Coronary artery (tissue), 2 donors: ENCODE data around the gene EIF4E1B.

Experiments used
- DNase-seq: peaks from one replicate; pipeline ENCODE4 v3.0.0-alpha.2; 2017; ENCODE audit warnings: low spot score
- H3K27ac ChIP-seq, 2 donors: fragments of 200-600 bp; sonication (generic); one replicate each; pipeline ENCODE4 v1.5.1; 2016 to 2019
- H3K4me3 ChIP-seq: fragments of 200-600 bp; sonication (generic); 2 replicates; pipeline ENCODE4 v1.5.1; 2016; ENCODE audit warnings: mild to moderate bottlenecking, moderate library complexity
- CTCF ChIP-seq: fragments of 200-600 bp; sonication (generic); IDR thresholded peaks from one replicate; pipeline ENCODE4 v1.5.1; 2019; ENCODE audit warnings: antibody characterized with exemption

The EIF4E1B gene

GRCh38 chr5:176620333-176620981 lies 10.0 kb upstream of the EIF4E1B start:
- peak overlapping the region; percentile 52 for H3K4me3 ChIP-seq
- no peak for DNase-seq
- H3K27ac ChIP-seq, result no peak overlapping the region

DNA sequence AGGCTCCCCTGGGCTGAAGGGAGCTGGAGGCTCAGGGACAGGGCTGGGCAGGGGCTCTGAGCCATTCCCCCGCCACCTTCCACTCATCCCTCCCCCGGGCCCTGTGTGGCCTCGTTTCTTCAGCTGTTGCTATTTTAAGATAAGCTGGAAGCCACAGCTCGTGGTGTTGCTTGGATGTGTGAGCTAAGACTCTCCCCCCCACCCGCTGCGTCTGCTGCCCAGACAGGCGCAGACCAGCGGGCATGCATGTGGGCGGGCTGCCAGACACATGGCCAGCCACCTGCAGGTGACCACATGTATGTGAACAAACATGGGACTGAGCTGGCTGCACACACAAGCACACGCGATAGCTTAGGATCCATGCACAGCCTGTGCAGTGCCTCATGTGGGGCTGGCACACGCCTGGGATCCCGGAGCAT lies 8.8 kb upstream of the EIF4E1B start:
- no peak for TF ChIP-seq CTCF
- Histone ChIP-seq H3K4me3 (no peak overlapping the region), H3K27ac (no peak overlapping the region)
- DNase-seq, result no peak

More at GRCh38 chr5:176620333-176620981, 10.0 kb upstream of the EIF4E1B start:
- no peak for TF ChIP-seq CTCF

DNA sequence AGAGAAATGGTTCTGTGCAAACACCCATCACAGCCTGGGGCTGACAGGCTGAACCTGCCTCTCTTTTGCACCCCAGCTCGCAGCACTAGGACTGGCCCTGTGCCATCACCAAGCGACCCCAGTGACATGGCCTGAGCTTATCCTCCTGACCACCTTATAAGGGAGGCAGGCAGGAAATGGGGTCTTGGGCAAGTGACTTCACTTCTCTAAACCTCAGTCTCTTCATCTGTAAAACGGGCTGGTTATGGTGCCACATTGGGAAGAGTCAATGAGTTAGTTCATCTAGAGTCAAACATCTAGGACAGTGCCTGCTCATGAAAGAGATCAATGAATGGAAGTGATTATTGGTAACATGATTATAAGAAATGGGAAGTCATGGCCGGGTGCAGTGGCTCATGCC lies 6.3 kb upstream of the EIF4E1B start:
- Histone ChIP-seq H3K4me3 (no peak overlapping the region), H3K27ac (no peak overlapping the region)
- no peak for DNase-seq
- no peak for TF ChIP-seq CTCF

GRCh38 chr5:176624938-176625337 lies 5.5 kb upstream of the EIF4E1B start:
- Histone ChIP-seq H3K27ac (no peak overlapping the region), H3K4me3 (no peak overlapping the region)
- DNase-seq, result no peak
- TF ChIP-seq CTCF, result no peak

DNA sequence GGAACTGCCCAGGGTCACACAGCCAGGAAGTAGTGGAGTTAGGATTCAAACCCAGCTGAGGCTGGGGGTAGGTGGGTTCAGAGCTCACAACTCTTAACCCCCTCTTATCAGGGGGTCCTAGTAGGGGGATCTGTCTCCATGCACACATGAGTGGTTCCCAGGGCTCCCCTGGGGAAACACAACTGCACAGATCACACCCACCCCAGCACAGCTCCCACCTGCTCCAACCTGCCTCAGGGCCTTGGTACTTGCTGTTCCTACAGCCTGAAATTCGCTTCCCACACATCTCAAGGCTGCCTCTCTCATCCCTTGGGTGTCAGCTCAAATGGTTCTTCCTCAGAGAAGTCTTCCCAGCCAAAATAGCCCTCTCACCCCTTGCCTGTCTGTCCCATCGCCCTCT lies 5.0 kb upstream of the EIF4E1B start:
- Histone ChIP-seq H3K27ac (no peak overlapping the region), H3K4me3 (no peak overlapping the region)
- no peak for DNase-seq
- TF ChIP-seq CTCF, result no peak

DNA sequence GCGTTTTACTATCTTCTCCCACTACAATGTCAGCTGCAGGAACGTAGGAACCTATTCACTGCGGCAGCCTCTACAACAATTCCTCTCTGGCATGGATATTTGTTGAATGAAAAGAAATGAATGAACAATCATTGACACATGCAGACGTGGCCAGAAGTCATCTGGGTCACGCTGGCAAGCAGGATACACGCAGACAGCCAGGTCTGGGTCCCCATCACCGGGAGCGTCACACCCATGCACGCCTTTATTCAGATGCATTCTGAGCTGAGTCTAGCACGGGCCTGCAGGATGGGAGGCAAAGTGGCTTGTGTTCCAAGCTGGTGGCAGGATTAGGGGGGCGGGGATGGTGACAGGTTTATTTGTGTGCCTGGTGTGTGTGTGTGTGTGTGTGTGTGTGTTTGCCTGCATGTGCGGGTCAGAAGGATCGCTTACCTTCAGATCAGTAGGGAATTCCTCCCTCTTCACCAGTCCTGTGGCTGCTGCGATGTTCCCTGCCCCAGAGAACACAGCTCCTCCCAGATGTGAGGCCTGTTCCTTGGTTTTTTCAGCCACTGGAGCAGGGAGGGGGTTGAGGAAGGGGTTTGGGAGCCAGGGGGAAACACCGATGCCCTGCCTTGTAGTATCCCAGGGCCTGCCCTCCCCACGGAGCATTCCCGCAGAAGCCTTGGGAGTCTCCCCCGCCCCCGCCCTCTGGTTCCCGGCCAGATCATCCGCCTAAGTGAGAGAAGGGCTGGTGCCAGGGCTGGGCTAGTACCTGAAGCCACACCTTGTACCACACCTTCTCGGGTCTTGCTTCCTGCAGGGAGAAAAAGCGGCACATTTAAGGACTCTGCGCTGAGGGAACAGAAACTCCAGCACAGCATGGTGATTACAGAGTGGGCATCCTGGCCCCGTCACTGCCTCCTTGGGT lies 4.3 kb upstream of the EIF4E1B start:
- no peak for DNase-seq
- TF ChIP-seq CTCF, result no peak
- H3K27ac ChIP-seq, result no peak overlapping the region
- no peak overlapping the region for H3K4me3 ChIP-seq

DNA sequence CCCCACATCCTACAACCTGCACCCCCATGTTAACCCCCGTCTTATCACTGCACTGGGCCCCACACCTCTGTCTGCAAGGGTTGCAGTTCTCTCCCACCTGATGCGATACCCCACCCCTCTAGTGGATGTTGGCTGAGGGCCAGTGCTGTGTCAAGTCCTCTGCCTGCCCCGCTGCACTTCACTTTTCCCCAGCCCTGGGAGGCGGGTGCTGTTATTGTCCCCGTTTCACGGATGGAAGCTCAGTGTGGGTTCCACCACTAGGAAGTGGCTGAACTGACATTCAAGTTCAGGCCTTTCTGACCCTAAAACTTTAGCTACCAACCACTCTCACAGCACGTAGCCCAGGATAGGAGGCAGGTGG lies 3.6 kb upstream of the EIF4E1B start:
- Histone ChIP-seq H3K27ac (no peak overlapping the region), H3K4me3 (no peak overlapping the region)
- no peak for TF ChIP-seq CTCF
- no peak for DNase-seq
